ENCODE results near the gene C12orf42. TPM values are rescaled to one million over a fixed set of nuclear protein-coding genes. Genes with fewer than 3 reads are reported as not detected.

Gene C12orf42
- total RNA-seq, 1 donor from 2014 or later: not detected

DNA sequence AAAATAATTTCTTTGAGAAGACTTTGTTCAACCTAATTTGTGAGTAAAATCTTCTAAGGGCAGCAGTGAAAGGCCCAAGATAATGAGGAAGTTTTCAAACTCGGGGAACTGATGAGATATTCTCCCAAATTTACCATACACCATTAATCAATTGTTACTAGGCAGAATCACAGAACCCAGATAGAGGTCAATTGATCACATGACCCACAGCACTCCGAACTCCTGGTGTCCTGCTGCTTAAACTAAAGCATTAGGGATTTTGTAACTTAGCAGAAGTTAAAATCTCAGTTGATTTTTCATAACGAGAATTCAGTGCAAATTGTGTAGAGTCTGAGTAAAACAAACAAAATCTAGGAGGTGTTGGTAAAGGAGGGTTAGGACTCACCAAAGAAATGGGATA lies 207.8 kb downstream of the C12orf42 start:
- no peak for DNase-seq (ENCODE audit: low spot score)
- intact Hi-C loops (cut with DNase I): no loop called here

DNA sequence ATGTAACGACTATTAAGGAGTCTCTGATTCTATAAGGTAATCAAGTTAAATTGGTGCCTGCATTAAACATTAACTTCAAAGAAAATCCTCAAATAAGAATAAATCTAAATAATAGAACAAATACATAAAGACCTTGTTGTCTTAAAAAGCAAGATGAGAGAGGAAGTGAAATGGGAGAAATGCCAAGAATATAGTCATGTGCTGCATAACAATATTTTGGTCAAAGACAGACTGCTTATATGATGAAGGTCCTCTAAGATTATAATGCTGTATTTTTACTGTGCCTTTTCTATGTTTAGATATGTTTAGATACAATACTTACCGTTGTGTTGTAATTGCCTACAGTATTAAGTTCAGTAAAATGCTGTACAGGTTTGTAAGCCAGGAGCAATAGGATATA lies 213.6 kb downstream of the C12orf42 start:
- no peak for DNase-seq (ENCODE audit: low spot score)
- intact Hi-C loops (cut with DNase I): no loop called here

DNA sequence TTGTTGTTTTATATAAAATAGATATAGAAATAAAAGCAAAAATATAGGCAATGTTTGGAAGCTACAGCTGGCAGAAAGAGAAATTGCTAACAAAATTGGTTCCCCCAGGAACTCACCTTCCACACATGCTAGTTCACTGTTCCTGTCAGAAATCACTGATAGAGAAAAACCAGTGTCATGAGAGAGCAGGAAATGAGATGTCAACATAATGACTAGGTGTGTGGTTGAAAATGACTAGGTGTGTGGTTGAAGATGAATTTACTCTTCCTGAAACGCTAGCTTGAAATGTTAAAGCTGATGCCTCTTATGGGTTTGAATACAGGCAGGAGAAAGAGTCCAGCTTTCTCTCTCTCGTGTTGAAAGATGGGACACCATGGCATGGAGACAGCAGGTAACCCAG lies 216.3 kb downstream of the C12orf42 start:
- intact Hi-C loops (cut with DNase I): no loop called here
- DNase-seq (ENCODE audit: low spot score): no peak

DNA sequence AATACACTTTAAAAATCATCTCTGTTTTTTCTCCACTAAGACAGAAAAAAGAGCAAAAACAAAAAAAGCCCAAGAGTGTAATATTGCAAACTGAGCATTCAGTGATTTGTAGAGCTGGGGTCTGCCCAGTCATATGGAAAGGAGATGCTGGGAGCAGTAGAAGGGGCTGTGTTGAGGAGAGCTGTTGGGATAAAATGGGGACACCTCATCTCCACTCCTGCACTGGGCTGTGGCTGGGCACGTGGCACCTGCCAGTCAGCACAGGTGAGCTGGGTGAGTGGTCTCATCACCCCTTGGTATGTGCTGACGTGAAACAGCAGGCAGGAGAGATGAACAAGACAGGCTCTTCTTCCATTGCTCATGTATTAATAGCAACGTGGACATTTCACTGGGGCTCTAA lies 217.4 kb downstream of the C12orf42 start:
- no peak for DNase-seq (ENCODE audit: low spot score)
- intact Hi-C loops (cut with DNase I): no loop called here

DNA sequence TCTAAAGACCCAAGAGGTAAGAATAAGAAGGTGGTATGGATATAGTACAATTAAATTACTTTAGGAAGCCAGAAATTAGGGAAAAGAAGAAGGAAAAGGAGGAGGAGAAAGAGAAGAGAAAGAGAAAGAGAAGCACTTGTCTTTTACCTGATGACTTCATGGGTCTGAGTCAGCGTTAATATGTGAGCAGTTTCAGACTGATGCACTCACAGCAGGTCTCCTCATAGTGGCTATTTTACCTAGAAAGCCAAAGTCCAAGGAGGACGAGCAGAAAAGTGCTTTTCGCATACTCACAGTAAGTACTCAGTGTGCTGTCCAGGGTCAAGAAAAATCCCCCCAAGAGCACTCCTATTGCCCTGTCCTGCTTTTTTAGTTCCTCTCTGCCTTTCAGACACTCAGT lies 222.1 kb downstream of the C12orf42 start:
- intact Hi-C loops (cut with DNase I): no loop called here
- DNase-seq (ENCODE audit: low spot score): no peak

DNA sequence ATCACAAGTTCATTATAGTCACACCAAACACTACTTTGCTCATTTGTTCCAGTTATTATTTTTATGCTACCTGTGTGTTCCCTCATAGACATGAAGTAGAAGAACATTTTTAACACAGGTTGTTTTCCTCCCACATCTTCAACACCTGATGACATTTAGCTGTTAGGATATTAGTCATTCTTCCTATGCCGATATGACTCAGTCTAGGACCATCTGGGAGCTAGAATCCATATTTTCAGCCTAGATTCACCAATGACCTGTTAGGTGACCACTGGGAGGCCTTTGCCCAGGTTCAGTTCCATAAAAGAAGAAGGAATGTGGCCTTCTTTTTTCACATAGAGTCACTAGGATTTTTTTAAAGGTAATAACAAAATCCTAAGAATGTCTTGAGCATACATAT lies 222.8 kb downstream of the C12orf42 start:
- no peak for DNase-seq (ENCODE audit: low spot score)
- intact Hi-C loops (cut with DNase I): no loop called here

DNA sequence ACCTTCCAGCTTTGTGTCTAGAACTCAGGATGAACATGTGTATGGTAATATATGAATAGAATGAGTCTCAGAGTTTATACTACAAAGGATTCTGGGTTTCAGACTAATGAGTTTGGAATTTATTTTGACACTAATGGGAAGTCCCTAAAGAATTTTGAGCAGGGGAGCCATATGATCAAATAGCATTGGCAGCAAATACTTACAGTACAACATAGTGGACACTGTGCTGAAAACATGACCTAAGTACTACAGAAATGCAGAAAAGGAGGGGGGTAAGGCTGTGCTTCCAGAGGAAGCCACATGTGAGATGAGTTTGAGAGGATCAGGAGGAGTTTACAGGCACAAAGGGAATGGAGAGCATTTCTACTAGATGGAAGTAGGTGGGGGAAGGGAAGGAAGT lies 225.8 kb downstream of the C12orf42 start:
- intact Hi-C loops (cut with DNase I): no loop called here
- DNase-seq (ENCODE audit: low spot score): no peak

DNA sequence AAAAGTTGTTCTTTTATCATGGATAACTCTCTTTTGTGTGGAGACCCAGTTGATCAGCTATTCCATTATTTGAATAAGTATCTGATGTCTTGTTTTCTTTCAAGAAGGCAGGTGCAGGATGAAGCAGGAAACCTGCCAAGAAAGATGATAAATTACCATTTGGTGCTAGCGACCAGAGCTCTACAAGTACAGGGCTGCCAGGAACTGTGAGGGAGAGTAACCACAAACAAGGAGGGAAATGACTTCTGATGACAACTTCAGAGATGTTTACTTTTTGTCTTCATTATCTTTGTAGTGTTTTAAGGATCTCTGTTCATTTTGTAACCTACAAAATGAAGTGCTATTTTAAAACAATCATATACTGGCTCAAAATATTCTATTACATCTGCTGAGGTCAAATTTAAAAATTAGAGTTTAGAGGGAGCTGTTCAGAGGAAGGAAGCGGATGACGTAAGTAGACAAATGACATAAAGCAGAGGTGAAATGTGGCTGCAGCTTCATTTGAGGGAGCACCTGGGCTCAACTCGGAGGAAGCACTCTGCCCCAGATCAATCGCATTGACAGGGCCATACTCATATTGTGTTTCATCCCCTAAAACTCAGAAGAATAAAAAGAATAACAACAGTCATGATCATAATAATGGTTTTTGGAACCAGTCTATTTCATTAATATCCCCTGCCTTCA lies 226.8 kb downstream of the C12orf42 start:
- intact Hi-C loops (cut with DNase I): no loop called here
- DNase-seq (ENCODE audit: low spot score): no peak

DNA sequence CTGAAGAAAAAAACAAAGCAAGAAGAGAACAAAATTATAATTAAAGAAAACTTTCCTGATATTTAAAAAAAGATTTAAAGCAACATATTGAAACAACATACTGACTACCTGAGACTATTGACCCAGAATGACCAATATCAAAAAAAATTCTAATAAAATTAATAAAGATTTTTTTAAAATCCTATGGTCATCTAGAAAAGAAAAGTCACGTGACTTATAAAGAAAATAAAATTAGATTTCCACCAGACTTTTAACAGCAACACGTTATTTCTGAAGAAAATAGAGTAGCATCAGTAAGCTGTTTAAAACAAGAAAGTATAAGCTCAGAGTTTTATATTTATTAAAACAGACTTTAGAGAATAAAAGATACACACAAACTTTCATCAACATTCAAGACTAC lies 238.0 kb downstream of the C12orf42 start:
- intact Hi-C loops (cut with DNase I): no loop called here
- no peak for DNase-seq (ENCODE audit: low spot score)

Other genes starting within 250 kb of the C12orf42 start
- gene STAB2, start 91.3 kb upstream of the C12orf42 start, total RNA-seq: 0.75 TPM